ENCODE data around the gene SYT15B.
"Not testable (repeated sequence)": the region's sequence is repeated elsewhere in the genome, so short reads cannot be mapped to it uniquely, and the experiment has no call there.

The SYT15B gene

DNA sequence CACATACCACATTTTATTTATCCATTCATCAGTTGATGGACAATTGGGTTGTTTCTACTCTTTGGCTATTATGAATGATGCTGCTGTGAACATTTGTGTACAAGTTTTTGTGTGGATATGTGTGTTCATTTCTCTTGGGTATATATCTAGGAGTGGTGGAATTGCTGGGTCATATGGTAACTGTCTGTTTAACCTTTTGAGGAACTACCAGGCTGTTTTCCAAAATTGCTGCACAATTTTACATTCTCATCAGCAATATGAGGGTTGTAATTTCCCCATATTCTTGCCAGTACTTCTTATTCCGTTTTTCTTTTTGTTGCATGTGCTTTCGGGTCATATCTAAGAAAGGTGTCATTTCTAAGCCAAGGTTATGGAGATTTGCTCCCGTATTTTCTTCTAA is 38.3 kb downstream of the SYT15B start:
- not testable (repeated sequence) for DNase-seq

- not testable (repeated sequence) for DNase-seq
Measured at GRCh38 chr10:47724119-47724518, 39.3 kb downstream of the SYT15B start.

DNA sequence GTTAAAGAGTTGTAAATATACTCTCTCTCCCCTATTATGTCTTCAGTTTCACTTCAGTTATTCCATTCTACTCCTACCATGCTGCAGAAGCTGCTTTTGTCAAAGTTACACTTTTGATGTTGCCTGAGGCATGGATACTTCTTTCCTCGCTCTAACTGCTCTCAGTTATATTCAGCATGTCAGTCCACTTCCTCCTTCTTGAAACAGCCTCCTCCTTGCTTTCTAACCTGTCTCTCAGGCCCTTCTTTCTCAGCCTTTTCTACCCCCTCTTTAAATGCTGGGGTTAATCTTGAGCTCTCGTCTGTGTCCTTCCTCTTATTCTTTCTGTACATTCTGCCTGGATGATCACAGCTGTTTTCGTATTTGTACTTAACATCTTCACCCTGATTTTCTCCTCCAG is 40.0 kb downstream of the SYT15B start:
- not testable (repeated sequence) for DNase-seq

DNA sequence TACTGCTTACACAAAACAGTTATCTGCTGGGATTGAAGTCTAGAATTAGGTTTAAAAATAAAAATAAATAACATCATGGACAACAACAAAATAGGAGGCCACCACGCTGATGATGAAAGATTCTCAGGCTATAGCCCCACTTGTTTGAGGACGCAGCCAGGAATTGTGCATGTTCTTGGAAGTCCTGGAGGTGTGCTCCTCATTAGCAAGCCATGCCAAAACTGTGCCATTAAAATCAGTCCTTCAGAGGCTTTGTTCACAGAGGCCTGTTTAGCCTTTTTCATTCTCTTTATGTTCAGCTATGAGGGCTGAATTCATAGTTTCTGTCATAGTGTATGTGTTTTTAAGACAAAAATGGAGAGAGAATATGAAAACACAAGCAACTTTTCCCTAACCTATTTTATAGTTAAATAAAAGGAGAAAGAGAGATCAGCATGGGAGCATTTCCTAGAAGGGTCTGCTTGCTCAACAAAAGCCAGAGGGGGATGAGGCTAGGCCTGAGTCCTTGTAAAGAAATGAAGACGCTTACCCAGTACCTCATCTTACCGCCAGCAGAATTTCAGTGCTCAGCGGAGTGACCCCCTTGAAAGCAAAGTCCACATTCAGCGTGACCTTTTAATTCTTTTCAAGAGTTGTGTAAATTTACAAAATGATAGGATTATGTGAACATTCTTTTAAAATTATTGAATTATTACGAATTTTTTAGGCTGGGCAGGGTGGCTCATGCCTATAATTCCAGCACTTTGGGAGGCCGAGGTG is 46.2 kb downstream of the SYT15B start:
- not testable (repeated sequence) for DNase-seq
